ENCODE data around the gene MARCHF11. TPM values are rescaled to one million over a fixed set of nuclear protein-coding genes. Genes with fewer than 3 reads are reported as not detected.

MARCHF11 gene
- total and polyA plus RNA-seq, 2 donors (not counting 1 experiment from before 2014, with no cell fraction given): not detected

- Histone ChIP-seq H3K9me3 (ENCODE audit: control insufficient read depth, insufficient read depth, low read depth, low read length) (no peaks in the 10 kb centered on the region), H3K4me3 (replicated peaks in 1 of 4; ENCODE audit: control extremely low read depth in 1 of 4, insufficient read depth in 1 of 4, low read depth in 3 of 4, low read length in 4 of 4) (no peak overlapping the region), H3K36me3 (ENCODE audit: control insufficient read depth, insufficient read depth, low read length) (no peaks in the 10 kb centered on the region), H3K27me3 (ENCODE audit: control insufficient read depth, insufficient read depth, low read length) (no peaks in the 10 kb centered on the region), H4K20me1 (ENCODE audit: control insufficient read depth, extremely low read depth, insufficient read depth, low read length) (peaks cover 2% of the 10 kb centered on the region), H2AFZ (ENCODE audit: low read length) (no peak overlapping the region), H3K4me2 (ENCODE audit: extremely low read depth, insufficient read depth, low read length) (no peak overlapping the region), H3K9ac (ENCODE audit: insufficient read depth, low read length) (no peak overlapping the region), H3K79me2 (ENCODE audit: control insufficient read depth, insufficient read depth, low read length) (no peaks in the 10 kb centered on the region), H3K27ac (ENCODE audit: insufficient read depth, low read length) (no peak overlapping the region), H3K4me1 (ENCODE audit: control insufficient read depth, extremely low read depth, insufficient read depth, low read length) (no peaks in the 10 kb centered on the region)
- TF ChIP-seq CTCF (conservative IDR thresholded peaks at IDR 0.05 in 1 of 2, IDR thresholded peaks at IDR 0.05 in 1 of 2; ENCODE audit: low read depth in 1 of 2, low read length in 2 of 2): no peak
- TF ChIP-seq EZH2 (IDR thresholded peaks at IDR 0.05; ENCODE audit: low read length, missing control alignments): no peak
- DNase-seq (ENCODE audit: low read depth in 2 of 2): no peak
Measured at GRCh38 chr5:16135506-16135905, 44.1 kb downstream of the MARCHF11 start.

GRCh38 chr5:16135003-16135402, 44.6 kb downstream of the MARCHF11 start:
- Histone ChIP-seq H3K4me3 (replicated peaks in 1 of 4; ENCODE audit: control extremely low read depth in 1 of 4, insufficient read depth in 1 of 4, low read depth in 3 of 4, low read length in 4 of 4) (no peak overlapping the region), H3K27ac (ENCODE audit: insufficient read depth, low read length) (no peak overlapping the region), H3K9ac (ENCODE audit: insufficient read depth, low read length) (no peak overlapping the region), H3K27me3 (ENCODE audit: control insufficient read depth, insufficient read depth, low read length) (no peaks in the 10 kb centered on the region), H3K36me3 (ENCODE audit: control insufficient read depth, insufficient read depth, low read length) (no peaks in the 10 kb centered on the region), H3K4me1 (ENCODE audit: control insufficient read depth, extremely low read depth, insufficient read depth, low read length) (no peaks in the 10 kb centered on the region), H3K79me2 (ENCODE audit: control insufficient read depth, insufficient read depth, low read length) (no peaks in the 10 kb centered on the region), H3K9me3 (ENCODE audit: control insufficient read depth, insufficient read depth, low read depth, low read length) (no peaks in the 10 kb centered on the region), H2AFZ (ENCODE audit: low read length) (no peak overlapping the region), H3K4me2 (ENCODE audit: extremely low read depth, insufficient read depth, low read length) (no peak overlapping the region), H4K20me1 (ENCODE audit: control insufficient read depth, extremely low read depth, insufficient read depth, low read length) (peaks cover 2% of the 10 kb centered on the region)
- no peak for TF ChIP-seq EZH2 (IDR thresholded peaks at IDR 0.05; ENCODE audit: low read length, missing control alignments)
- no peak for TF ChIP-seq CTCF (conservative IDR thresholded peaks at IDR 0.05 in 1 of 2, IDR thresholded peaks at IDR 0.05 in 1 of 2; ENCODE audit: low read depth in 1 of 2, low read length in 2 of 2)
- DNase-seq (ENCODE audit: low read depth in 2 of 2): no peak

- no peak overlapping the region for H3K4me3 ChIP-seq (replicated peaks in 1 of 4; ENCODE audit: control extremely low read depth in 1 of 4, insufficient read depth in 1 of 4, low read depth in 3 of 4, low read length in 4 of 4)
- no peak overlapping the region for H2AFZ ChIP-seq (ENCODE audit: low read length)
- no peaks in the 10 kb centered on the region for H3K36me3 ChIP-seq (ENCODE audit: control insufficient read depth, insufficient read depth, low read length)
- no peaks in the 10 kb centered on the region for H3K79me2 ChIP-seq (ENCODE audit: control insufficient read depth, insufficient read depth, low read length)
- H3K27me3 ChIP-seq (ENCODE audit: control insufficient read depth, insufficient read depth, low read length): no peaks in the 10 kb centered on the region
- H3K9me3 ChIP-seq (ENCODE audit: control insufficient read depth, insufficient read depth, low read depth, low read length): no peaks in the 10 kb centered on the region
- peaks cover 2% of the 10 kb centered on the region for H4K20me1 ChIP-seq (ENCODE audit: control insufficient read depth, extremely low read depth, insufficient read depth, low read length)
- H3K4me2 ChIP-seq (ENCODE audit: extremely low read depth, insufficient read depth, low read length): no peak overlapping the region
- no peak overlapping the region for H3K27ac ChIP-seq (ENCODE audit: insufficient read depth, low read length)
- TF ChIP-seq EZH2 (IDR thresholded peaks at IDR 0.05; ENCODE audit: low read length, missing control alignments) (no peak), CTCF (conservative IDR thresholded peaks at IDR 0.05 in 1 of 2, IDR thresholded peaks at IDR 0.05 in 1 of 2; ENCODE audit: low read depth in 1 of 2, low read length in 2 of 2) (no peak)
- no peaks in the 10 kb centered on the region for H3K4me1 ChIP-seq (ENCODE audit: control insufficient read depth, extremely low read depth, insufficient read depth, low read length)
- no peak for DNase-seq (ENCODE audit: low read depth in 2 of 2)
- H3K9ac ChIP-seq (ENCODE audit: insufficient read depth, low read length): no peak overlapping the region
Measured at GRCh38 chr5:16134204-16134603, 45.4 kb downstream of the MARCHF11 start.

Measured in fibroblast of lung (primary cell).